ENCODE measurements around the gene TAF9B. TPM values are rescaled to one million over a fixed set of nuclear protein-coding genes. Genes with fewer than 3 reads are reported as not detected.
"Not testable (repeated sequence)": the region's sequence is repeated elsewhere in the genome, so short reads cannot be mapped to it uniquely, and the experiment has no call there.

The TAF9B gene, protein sequence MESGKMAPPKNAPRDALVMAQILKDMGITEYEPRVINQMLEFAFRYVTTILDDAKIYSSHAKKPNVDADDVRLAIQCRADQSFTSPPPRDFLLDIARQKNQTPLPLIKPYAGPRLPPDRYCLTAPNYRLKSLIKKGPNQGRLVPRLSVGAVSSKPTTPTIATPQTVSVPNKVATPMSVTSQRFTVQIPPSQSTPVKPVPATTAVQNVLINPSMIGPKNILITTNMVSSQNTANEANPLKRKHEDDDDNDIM
- polyA plus RNA-seq (2013, experiment 1 of 4) = 16.8 TPM
- 17.9 TPM for polyA plus RNA-seq (2013, experiment 2 of 4)
- 15.1 TPM for polyA plus RNA-seq (2013, experiment 3 of 4)
- 16.9 TPM for polyA plus RNA-seq (2013, experiment 4 of 4)

DNA sequence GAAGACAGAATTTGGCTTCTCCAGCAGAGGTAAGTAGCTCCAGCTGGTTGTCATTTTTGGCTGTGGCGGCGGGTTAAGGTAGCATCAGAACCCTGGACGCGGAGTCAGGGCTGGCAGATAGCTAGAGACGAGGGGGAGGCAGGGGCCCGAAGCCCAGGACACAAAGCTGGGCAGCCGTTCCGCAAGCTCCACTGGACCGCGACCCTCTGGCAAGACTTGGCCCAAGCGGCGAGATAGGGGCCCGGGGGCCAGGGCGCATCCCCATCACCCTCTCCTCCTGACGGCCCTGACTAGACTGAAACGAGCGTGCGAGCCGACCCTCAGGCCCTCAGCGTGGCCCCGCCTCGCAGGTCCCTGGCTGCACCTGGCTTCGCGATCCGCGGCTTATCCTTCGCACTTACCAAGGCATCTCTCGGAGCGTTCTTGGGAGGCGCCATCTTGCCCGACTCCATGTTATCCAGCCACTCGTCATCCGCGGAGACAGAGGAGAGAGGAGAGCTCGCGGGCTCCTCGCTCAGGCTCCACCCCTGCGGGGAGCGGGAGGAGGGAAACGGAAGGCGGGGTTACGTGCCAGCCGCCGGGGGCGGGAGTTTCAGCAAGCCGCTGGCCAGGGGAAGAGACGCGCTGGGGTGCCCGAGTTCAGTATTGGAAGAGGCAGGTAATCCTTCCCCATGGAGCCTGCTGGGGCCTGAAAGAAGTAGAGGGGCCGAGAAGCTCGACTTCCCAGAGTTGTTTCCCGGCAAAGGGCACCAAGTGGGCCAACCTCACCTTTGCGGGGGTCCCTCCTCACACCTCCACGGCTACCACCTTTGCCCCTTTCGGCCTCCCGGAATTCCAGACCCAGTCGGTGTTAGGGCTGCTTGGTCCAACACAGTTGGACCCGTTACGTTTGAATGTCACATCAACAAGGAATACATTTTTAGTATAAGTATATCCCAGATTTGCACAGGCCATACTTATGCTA, at the start of gene TAF9B:
Gene TAF9B (minus strand): TSS at position 491 of the 964 bp plus-strand sequence. CDS start 39 bp downstream, at position 452.
- 80 to 83% methylated on average over 57 to 59 of the region's 59 CpGs for WGBS, 2 experiments
- H3K27ac ChIP-seq (ENCODE audit: insufficient read depth, low read depth, low read length, poor library complexity, severe bottlenecking) = no peak within 1 kb of the TSS

DNA sequence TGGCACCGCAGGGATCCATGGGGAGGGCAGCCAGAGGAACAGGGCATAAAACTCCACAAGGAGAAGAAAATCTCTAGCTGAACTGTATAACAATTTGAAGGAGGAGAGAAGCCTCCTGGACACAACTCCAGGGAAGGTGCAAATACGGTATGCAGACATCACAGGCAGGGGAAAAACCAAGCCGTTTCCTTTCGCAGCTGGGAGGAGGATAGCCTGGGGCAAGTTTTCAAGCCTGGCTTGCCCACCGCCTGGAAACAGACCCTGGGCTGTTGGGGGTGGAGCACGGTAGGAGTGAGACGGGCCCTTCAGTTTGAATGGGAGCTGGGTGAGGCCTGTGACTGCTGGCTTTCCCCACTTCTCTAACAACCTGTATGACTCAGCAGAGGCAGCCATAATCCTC, 43.4 kb upstream of the TAF9B start:
- Histone ChIP-seq H3K4me1 (ENCODE audit: control insufficient read depth, insufficient read depth, low read length) (no peaks in the 10 kb centered on the region), H3K36me3 (ENCODE audit: control insufficient read depth, insufficient read depth, low read length) (no peaks in the 10 kb centered on the region), H3K27me3 (ENCODE audit: control insufficient read depth, insufficient read depth, low read length, poor library complexity, severe bottlenecking) (no peaks in the 10 kb centered on the region), H3K27ac (ENCODE audit: insufficient read depth, low read depth, low read length, poor library complexity, severe bottlenecking) (no peak overlapping the region), H3K9me3 (ENCODE audit: control insufficient read depth, low read length) (no peaks in the 10 kb centered on the region), H3K4me3 (ENCODE audit: insufficient read depth, low read depth, low read length) (no peak overlapping the region)
- WGBS, 2 experiments = 86 to 88% methylated on average over 7 of the region's 7 CpGs

More for the DNA sequence above, at the start of gene TAF9B:
- H3K27me3 ChIP-seq (ENCODE audit: control insufficient read depth, insufficient read depth, low read length, poor library complexity, severe bottlenecking) = no peaks in the 10 kb centered on the region
- no peaks in the 10 kb centered on the region for H3K4me1 ChIP-seq (ENCODE audit: control insufficient read depth, insufficient read depth, low read length)
- peak within 1 kb of the TSS; percentile 25 for H3K4me3 ChIP-seq (ENCODE audit: insufficient read depth, low read depth, low read length)
- no peaks in the 10 kb centered on the region for H3K9me3 ChIP-seq (ENCODE audit: control insufficient read depth, low read length)
- no peaks in the 10 kb centered on the region for H3K36me3 ChIP-seq (ENCODE audit: control insufficient read depth, insufficient read depth, low read length)

DNA sequence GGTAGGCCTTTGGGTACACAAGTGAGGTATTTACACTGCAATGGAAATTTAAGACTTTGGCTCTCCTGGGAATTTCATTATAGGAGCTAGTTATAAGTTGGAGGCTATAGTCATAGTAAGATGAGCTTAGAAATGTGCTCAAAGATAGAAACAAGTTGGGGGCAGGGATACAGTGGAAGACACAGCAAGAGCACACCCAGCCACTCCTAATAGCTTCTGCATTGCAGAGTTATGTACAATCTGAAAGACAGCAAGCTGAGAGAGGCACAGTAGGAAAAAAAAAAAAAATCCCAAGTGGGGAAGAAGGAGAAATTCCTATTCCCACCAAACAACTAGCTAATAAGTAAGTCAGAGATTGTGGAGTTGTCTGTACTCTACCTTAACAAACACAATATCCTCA, 41.9 kb upstream of the TAF9B start:
- H3K36me3 ChIP-seq (ENCODE audit: control insufficient read depth, insufficient read depth, low read length) = no peaks in the 10 kb centered on the region
- H3K27me3 ChIP-seq (ENCODE audit: control insufficient read depth, insufficient read depth, low read length, poor library complexity, severe bottlenecking) = no peaks in the 10 kb centered on the region
- H3K4me3 ChIP-seq (ENCODE audit: insufficient read depth, low read depth, low read length) = no peak overlapping the region
- H3K27ac ChIP-seq (ENCODE audit: insufficient read depth, low read depth, low read length, poor library complexity, severe bottlenecking) = no peak overlapping the region
- H3K4me1 ChIP-seq (ENCODE audit: control insufficient read depth, insufficient read depth, low read length) = no peaks in the 10 kb centered on the region
- H3K9me3 ChIP-seq (ENCODE audit: control insufficient read depth, low read length) = no peaks in the 10 kb centered on the region

DNA sequence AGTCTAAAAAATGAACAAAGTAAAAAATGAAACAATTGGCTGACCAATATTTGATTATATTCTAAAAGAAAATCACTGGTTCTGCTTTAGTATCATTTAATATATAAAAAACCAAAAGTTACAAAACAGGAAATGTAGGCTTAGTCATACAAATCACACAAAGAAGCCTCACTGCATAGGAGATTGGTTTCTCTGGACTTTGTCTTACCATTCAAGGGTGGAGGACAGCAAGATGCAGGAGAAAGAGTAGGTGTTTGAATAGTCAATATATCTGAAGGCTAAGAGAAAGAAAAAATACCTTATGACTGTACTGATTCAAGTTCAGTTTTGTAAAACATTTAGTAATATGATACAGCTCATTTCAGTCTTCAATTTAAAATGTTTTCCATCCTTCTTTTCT, 28.6 kb upstream of the TAF9B start:
- no peak overlapping the region for H3K27ac ChIP-seq (ENCODE audit: insufficient read depth, low read depth, low read length, poor library complexity, severe bottlenecking)
- H3K36me3 ChIP-seq (ENCODE audit: control insufficient read depth, insufficient read depth, low read length) = no peaks in the 10 kb centered on the region
- no peaks in the 10 kb centered on the region for H3K9me3 ChIP-seq (ENCODE audit: control insufficient read depth, low read length)
- H3K4me3 ChIP-seq (ENCODE audit: insufficient read depth, low read depth, low read length) = no peak overlapping the region
- no peaks in the 10 kb centered on the region for H3K27me3 ChIP-seq (ENCODE audit: control insufficient read depth, insufficient read depth, low read length, poor library complexity, severe bottlenecking)
- no peaks in the 10 kb centered on the region for H3K4me1 ChIP-seq (ENCODE audit: control insufficient read depth, insufficient read depth, low read length)

DNA sequence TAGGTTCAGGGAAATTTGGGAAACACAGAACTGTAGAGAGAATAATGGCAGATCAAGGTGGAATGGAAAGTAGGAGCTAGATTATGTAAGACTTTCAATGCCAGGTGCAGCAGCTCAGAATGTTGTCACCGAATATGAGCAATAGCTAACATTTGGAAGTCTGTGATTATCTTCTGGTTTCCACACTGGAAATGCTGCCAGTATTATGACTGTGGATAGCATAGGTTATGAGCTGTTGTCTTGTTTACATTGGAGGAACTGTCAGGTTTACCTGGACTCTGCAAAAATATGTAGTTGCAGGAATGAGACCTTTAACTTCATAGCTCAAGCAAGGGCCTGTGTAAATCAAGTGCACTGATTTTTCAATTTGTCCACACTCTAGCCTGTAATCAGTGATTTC, 26.0 kb upstream of the TAF9B start:
- no peaks in the 10 kb centered on the region for H3K9me3 ChIP-seq (ENCODE audit: control insufficient read depth, low read length)
- no peak overlapping the region for H3K4me3 ChIP-seq (ENCODE audit: insufficient read depth, low read depth, low read length)
- H3K27me3 ChIP-seq (ENCODE audit: control insufficient read depth, insufficient read depth, low read length, poor library complexity, severe bottlenecking) = no peaks in the 10 kb centered on the region
- H3K4me1 ChIP-seq (ENCODE audit: control insufficient read depth, insufficient read depth, low read length) = no peaks in the 10 kb centered on the region
- no peak overlapping the region for H3K27ac ChIP-seq (ENCODE audit: insufficient read depth, low read depth, low read length, poor library complexity, severe bottlenecking)
- no peaks in the 10 kb centered on the region for H3K36me3 ChIP-seq (ENCODE audit: control insufficient read depth, insufficient read depth, low read length)
- 90 to 100% methylated on average over 1 of the region's 1 CpG for WGBS, 2 experiments

DNA sequence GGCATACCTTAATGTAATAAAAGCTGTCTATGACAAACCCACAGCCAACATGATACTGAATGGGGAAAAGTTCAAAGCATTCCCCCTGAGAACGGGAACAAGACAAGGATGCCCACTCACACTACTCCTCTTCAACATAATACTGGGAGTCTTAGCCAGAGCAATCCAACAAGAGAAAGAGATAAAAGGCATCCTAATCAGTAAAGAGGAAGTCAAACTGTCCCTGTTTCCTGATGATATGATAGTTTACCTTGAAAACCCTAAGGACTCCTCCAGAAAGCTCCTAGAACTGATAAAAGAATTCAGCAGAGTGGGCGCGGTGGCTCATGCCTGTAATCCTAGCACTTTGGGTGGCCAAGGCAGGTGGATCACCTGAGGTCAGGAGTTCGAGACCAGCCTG, 23.7 kb upstream of the TAF9B start:
- not testable (repeated sequence) for H3K27ac ChIP-seq (ENCODE audit: insufficient read depth, low read depth, low read length, poor library complexity, severe bottlenecking); H3K36me3 ChIP-seq (ENCODE audit: control insufficient read depth, insufficient read depth, low read length); H3K9me3 ChIP-seq (ENCODE audit: control insufficient read depth, low read length); H3K4me1 ChIP-seq (ENCODE audit: control insufficient read depth, insufficient read depth, low read length); H3K4me3 ChIP-seq (ENCODE audit: insufficient read depth, low read depth, low read length); H3K27me3 ChIP-seq (ENCODE audit: control insufficient read depth, insufficient read depth, low read length, poor library complexity, severe bottlenecking)
- WGBS, 2 experiments = 88 to 96% methylated on average over 4 of the region's 4 CpGs

DNA sequence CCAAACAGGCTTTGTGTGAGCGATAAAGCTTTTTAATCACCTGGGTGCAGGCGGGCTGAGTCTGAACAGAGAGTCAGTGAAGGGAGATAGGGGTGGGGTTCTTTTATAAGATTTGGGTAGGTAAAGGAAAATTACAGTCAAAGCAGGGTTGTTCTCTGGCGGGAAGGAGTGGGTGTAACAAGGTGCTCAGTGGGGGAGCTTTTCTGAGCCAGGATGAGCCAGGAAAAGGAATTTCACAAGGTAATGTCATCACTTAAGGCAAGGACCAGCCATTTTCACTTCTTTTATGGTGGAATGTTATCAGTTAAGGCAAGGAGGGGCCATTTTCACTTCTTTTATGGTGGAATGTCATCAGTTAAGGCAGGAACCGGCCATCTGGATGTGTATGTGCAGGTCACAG, 21.3 kb upstream of the TAF9B start:
- not testable (repeated sequence) for H3K27me3 ChIP-seq (ENCODE audit: control insufficient read depth, insufficient read depth, low read length, poor library complexity, severe bottlenecking); H3K4me3 ChIP-seq (ENCODE audit: insufficient read depth, low read depth, low read length); H3K4me1 ChIP-seq (ENCODE audit: control insufficient read depth, insufficient read depth, low read length); H3K9me3 ChIP-seq (ENCODE audit: control insufficient read depth, low read length); H3K27ac ChIP-seq (ENCODE audit: insufficient read depth, low read depth, low read length, poor library complexity, severe bottlenecking); H3K36me3 ChIP-seq (ENCODE audit: control insufficient read depth, insufficient read depth, low read length)
- 87 to 90% methylated on average over 4 of the region's 4 CpGs for WGBS, 2 experiments

DNA sequence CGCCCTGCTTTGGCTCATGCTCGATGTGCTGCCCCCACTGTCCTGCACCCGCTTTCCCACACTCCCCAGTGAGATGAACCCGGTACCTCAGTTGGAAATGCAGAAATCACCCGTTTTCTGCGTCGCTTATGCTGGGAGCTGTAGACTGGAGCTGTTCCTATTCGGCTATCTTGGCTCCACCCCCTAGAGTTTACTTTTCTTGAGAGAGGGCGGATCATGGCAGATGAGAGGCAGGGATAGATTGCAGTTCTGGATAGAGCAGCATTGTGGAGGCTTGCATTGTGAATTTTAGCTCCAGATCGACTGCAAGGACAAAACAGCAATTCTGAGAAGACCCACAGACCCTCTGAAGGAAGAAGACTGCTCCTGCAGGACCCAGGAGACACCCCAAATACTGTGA, 18.4 kb upstream of the TAF9B start:
- not testable (repeated sequence) for H3K27me3 ChIP-seq (ENCODE audit: control insufficient read depth, insufficient read depth, low read length, poor library complexity, severe bottlenecking); H3K36me3 ChIP-seq (ENCODE audit: control insufficient read depth, insufficient read depth, low read length); H3K4me3 ChIP-seq (ENCODE audit: insufficient read depth, low read depth, low read length); H3K9me3 ChIP-seq (ENCODE audit: control insufficient read depth, low read length); H3K27ac ChIP-seq (ENCODE audit: insufficient read depth, low read depth, low read length, poor library complexity, severe bottlenecking); H3K4me1 ChIP-seq (ENCODE audit: control insufficient read depth, insufficient read depth, low read length)
- 95% methylated on average over 10 of the region's 10 CpGs for WGBS, 2 experiments

DNA sequence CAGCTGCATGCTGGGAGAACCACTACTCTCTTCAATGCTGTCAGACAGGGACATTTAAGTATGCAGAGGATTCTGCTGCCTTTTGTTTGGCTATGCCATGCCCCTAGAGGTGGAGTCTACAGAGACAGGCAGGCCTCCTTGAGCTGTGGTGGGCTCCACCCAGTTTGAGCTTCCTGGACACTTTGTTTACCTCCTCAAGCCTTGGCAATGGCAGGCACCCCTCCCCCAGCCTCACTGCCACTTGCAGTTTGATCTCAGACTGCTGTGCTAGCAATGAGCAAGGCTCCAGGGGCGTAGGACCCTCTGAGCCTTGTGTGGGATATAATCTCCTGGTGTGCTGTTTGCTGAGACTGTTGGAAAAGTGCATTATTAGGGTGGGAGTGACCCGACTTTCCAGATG, 17.9 kb upstream of the TAF9B start:
- not testable (repeated sequence) for H3K27ac ChIP-seq (ENCODE audit: insufficient read depth, low read depth, low read length, poor library complexity, severe bottlenecking); H3K9me3 ChIP-seq (ENCODE audit: control insufficient read depth, low read length); H3K36me3 ChIP-seq (ENCODE audit: control insufficient read depth, insufficient read depth, low read length); H3K4me1 ChIP-seq (ENCODE audit: control insufficient read depth, insufficient read depth, low read length); H3K4me3 ChIP-seq (ENCODE audit: insufficient read depth, low read depth, low read length); H3K27me3 ChIP-seq (ENCODE audit: control insufficient read depth, insufficient read depth, low read length, poor library complexity, severe bottlenecking)
- WGBS, 2 experiments = 89 to 100% methylated on average over 2 of the region's 2 CpGs

DNA sequence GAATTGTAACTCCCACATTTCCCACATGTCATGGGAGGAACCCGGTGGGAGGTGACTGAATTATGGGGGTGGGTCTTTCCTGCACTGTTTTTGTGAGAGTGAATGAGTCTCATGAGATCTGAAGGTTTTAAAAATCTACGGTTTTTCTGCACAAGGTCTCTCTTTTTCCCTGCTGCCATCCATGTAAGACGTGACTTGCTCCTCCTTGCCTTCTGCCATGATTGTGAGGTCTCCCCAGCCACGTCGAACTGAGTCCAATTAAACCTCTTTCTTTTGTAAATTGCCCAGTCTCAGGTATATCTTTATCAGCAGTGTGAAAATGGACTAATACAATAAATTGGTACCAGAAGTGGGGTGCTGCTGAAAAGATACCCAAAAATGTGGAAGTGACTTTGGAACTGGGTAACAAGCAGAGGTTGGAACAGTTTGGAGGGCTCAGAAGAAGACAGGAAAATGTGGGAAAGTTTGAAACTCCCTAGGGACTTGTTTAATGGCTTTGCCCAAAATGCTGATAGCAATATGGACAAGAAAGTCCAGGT, 7.6 kb upstream of the TAF9B start:
- H3K9me3 ChIP-seq (ENCODE audit: control insufficient read depth, low read length); H3K4me3 ChIP-seq (ENCODE audit: insufficient read depth, low read depth, low read length); H3K27ac ChIP-seq (ENCODE audit: insufficient read depth, low read depth, low read length, poor library complexity, severe bottlenecking); H3K27me3 ChIP-seq (ENCODE audit: control insufficient read depth, insufficient read depth, low read length, poor library complexity, severe bottlenecking); H3K36me3 ChIP-seq (ENCODE audit: control insufficient read depth, insufficient read depth, low read length); H3K4me1 ChIP-seq (ENCODE audit: control insufficient read depth, insufficient read depth, low read length): not testable (repeated sequence)
- WGBS, 2 experiments = 91 to 95% methylated on average over 4 to 5 of the region's 5 CpGs

Data from ectodermal cell (in vitro differentiated cells).